Measurements from ENCODE around the gene GPR132. TPM values are rescaled to one million over a fixed set of nuclear protein-coding genes. Genes with fewer than 3 reads are reported as not detected.
A peak's percentile ranks its signal among the peaks of the same experiment; 100 is the strongest.
"Not testable (repeated sequence)": the region's sequence is repeated elsewhere in the genome, so short reads cannot be mapped to it uniquely, and the experiment has no call there.

The GPR132 gene
- total and polyA plus RNA-seq, 5 donors from 2014 or later: 8.8 to 94.5 (median 17.1) TPM

GRCh38 chr14:105030194-105030593, 35.0 kb downstream of the GPR132 start:
- no peaks in the 10 kb centered on the region for H3K36me3 ChIP-seq (ENCODE audit: control insufficient read depth, insufficient read depth, low read length)
- DNase-seq (no peak), ATAC-seq (ENCODE audit: low read depth in 2 of 2) (no peak)
- no peaks in the 10 kb centered on the region for H3K9me3 ChIP-seq (ENCODE audit: control insufficient read depth in 2 of 2, low read length in 2 of 2)
- H3K27me3 ChIP-seq (ENCODE audit: control insufficient read depth, insufficient read depth, low read length): no peaks in the 10 kb centered on the region
- H3K4me1 Mint-ChIP-seq: peaks cover 12 to 47% (median 27%) of the 10 kb centered on the region in 4 donors
- peak overlapping the region in 2 of 4 donors; percentile 15 to 52 for H3K4me3 Mint-ChIP-seq
- peaks cover 6% of the 10 kb centered on the region for H3K36me3 Mint-ChIP-seq
- peaks cover 0 to 6% (median 0%) of the 10 kb centered on the region in 7 donors for H3K9me3 Mint-ChIP-seq
- H3K27me3 Mint-ChIP-seq: no peaks in the 10 kb centered on the region
- H3K4me1 ChIP-seq (ENCODE audit: control insufficient read depth, insufficient read depth, low read length, poor library complexity, severe bottlenecking): peaks cover 19% of the 10 kb centered on the region
- no peak overlapping the region for H3K27ac Mint-ChIP-seq
- H3K27ac ChIP-seq (ENCODE audit: insufficient read depth, low read length, poor library complexity, severe bottlenecking): no peak overlapping the region
- no peak overlapping the region for H3K4me3 ChIP-seq (ENCODE audit: low read depth, low read length)

GRCh38 chr14:105029402-105029801, 35.8 kb downstream of the GPR132 start:
- Histone ChIP-seq H3K9me3 (ENCODE audit: control insufficient read depth in 2 of 2, low read length in 2 of 2) (no peaks in the 10 kb centered on the region), H3K36me3 (ENCODE audit: control insufficient read depth, insufficient read depth, low read length) (no peaks in the 10 kb centered on the region), H3K4me1 (ENCODE audit: control insufficient read depth, insufficient read depth, low read length, poor library complexity, severe bottlenecking) (peaks cover 24% of the 10 kb centered on the region), H3K27ac (ENCODE audit: insufficient read depth, low read length, poor library complexity, severe bottlenecking) (no peak overlapping the region), H3K27me3 (ENCODE audit: control insufficient read depth, insufficient read depth, low read length) (no peaks in the 10 kb centered on the region), H3K4me3 (ENCODE audit: low read depth, low read length) (no peak overlapping the region)
- no peak overlapping the region for H3K27ac Mint-ChIP-seq
- ATAC-seq (ENCODE audit: low read depth in 2 of 2) (no peak), DNase-seq (no peak)
- no peak overlapping the region for H3K4me3 Mint-ChIP-seq
- H3K27me3 Mint-ChIP-seq: no peaks in the 10 kb centered on the region
- peaks cover 12 to 51% (median 27%) of the 10 kb centered on the region in 4 donors for H3K4me1 Mint-ChIP-seq
- peaks cover 6% of the 10 kb centered on the region for H3K36me3 Mint-ChIP-seq
- peaks cover 0 to 4% (median 0%) of the 10 kb centered on the region in 7 donors for H3K9me3 Mint-ChIP-seq

- Mint-ChIP-seq H3K4me3 (peak overlapping the region in 2 of 4 donors; percentile 31 to 51), H3K4me1 (peaks cover 15 to 44% (median 27%) of the 10 kb centered on the region in 4 donors), H3K9me3 (peaks cover 0 to 3% (median 0%) of the 10 kb centered on the region in 7 donors), H3K27me3 (no peaks in the 10 kb centered on the region), H3K36me3 (peaks cover 6% of the 10 kb centered on the region), H3K27ac (no peak overlapping the region)
- ATAC-seq (ENCODE audit: low read depth in 2 of 2) (no peak), DNase-seq (no peak)
- Histone ChIP-seq H3K9me3 (ENCODE audit: control insufficient read depth in 2 of 2, low read length in 2 of 2) (no peaks in the 10 kb centered on the region), H3K27me3 (ENCODE audit: control insufficient read depth, insufficient read depth, low read length) (no peaks in the 10 kb centered on the region), H3K4me1 (ENCODE audit: control insufficient read depth, insufficient read depth, low read length, poor library complexity, severe bottlenecking) (peaks cover 22% of the 10 kb centered on the region), H3K4me3 (ENCODE audit: low read depth, low read length) (no peak overlapping the region), H3K36me3 (ENCODE audit: control insufficient read depth, insufficient read depth, low read length) (no peaks in the 10 kb centered on the region), H3K27ac (ENCODE audit: insufficient read depth, low read length, poor library complexity, severe bottlenecking) (no peak overlapping the region)
These were observed 36.8 kb downstream of the GPR132 start for GRCh38 chr14:105028251-105028927.

- not testable (repeated sequence) for H3K4me3 ChIP-seq (ENCODE audit: low read depth, low read length); ATAC-seq (ENCODE audit: low read depth in 2 of 2); H3K36me3 Mint-ChIP-seq; H3K27ac ChIP-seq (ENCODE audit: insufficient read depth, low read length, poor library complexity, severe bottlenecking); H3K27me3 Mint-ChIP-seq; H3K27me3 ChIP-seq (ENCODE audit: control insufficient read depth, insufficient read depth, low read length); H3K9me3 ChIP-seq (ENCODE audit: control insufficient read depth in 2 of 2, low read length in 2 of 2); DNase-seq; H3K36me3 ChIP-seq (ENCODE audit: control insufficient read depth, insufficient read depth, low read length); H3K9me3 Mint-ChIP-seq; H3K27ac Mint-ChIP-seq
- peaks cover 19% of the 10 kb centered on the region for H3K4me1 ChIP-seq (ENCODE audit: control insufficient read depth, insufficient read depth, low read length, poor library complexity, severe bottlenecking)
- peak overlapping the region in 1 of 4 donors; percentile 31 for H3K4me3 Mint-ChIP-seq
- peaks cover 11 to 44% (median 28%) of the 10 kb centered on the region in 4 donors for H3K4me1 Mint-ChIP-seq
These were observed 37.5 kb downstream of the GPR132 start for GRCh38 chr14:105027718-105028117.

GRCh38 chr14:105026802-105027563, 38.2 kb downstream of the GPR132 start:
- Mint-ChIP-seq H3K36me3 (peaks cover 6% of the 10 kb centered on the region), H3K4me3 (peak overlapping the region in 2 of 4 donors; percentile 31 to 71), H3K9me3 (peaks cover 0 to 3% (median 0%) of the 10 kb centered on the region in 7 donors), H3K4me1 (peaks cover 11 to 42% (median 29%) of the 10 kb centered on the region in 4 donors), H3K27me3 (no peaks in the 10 kb centered on the region), H3K27ac (peak overlapping the region in 2 of 3 donors; percentile 46 to 52)
- H3K36me3 ChIP-seq (ENCODE audit: control insufficient read depth, insufficient read depth, low read length): no peaks in the 10 kb centered on the region
- peaks cover 19% of the 10 kb centered on the region for H3K4me1 ChIP-seq (ENCODE audit: control insufficient read depth, insufficient read depth, low read length, poor library complexity, severe bottlenecking)
- H3K27me3 ChIP-seq (ENCODE audit: control insufficient read depth, insufficient read depth, low read length): no peaks in the 10 kb centered on the region
- ATAC-seq (ENCODE audit: low read depth in 2 of 2): no peak
- H3K4me3 ChIP-seq (ENCODE audit: low read depth, low read length): no peak overlapping the region
- no peak for DNase-seq
- peak overlapping the region; percentile 47 for H3K27ac ChIP-seq (ENCODE audit: insufficient read depth, low read length, poor library complexity, severe bottlenecking)
- no peaks in the 10 kb centered on the region for H3K9me3 ChIP-seq (ENCODE audit: control insufficient read depth in 2 of 2, low read length in 2 of 2)

GRCh38 chr14:105026033-105026785, 39.0 kb downstream of the GPR132 start:
- Mint-ChIP-seq H3K4me3 (peak overlapping the region; percentile 2 to 86 (median 42)), H3K36me3 (peaks cover 6% of the 10 kb centered on the region), H3K9me3 (peaks cover 0 to 3% (median 0%) of the 10 kb centered on the region in 7 donors), H3K27me3 (peaks cover 6% of the 10 kb centered on the region), H3K27ac (peak overlapping the region in 1 of 3 donors; percentile 72), H3K4me1 (peaks cover 16 to 50% (median 36%) of the 10 kb centered on the region in 4 donors)
- Histone ChIP-seq H3K4me1 (ENCODE audit: control insufficient read depth, insufficient read depth, low read length, poor library complexity, severe bottlenecking) (peaks cover 25% of the 10 kb centered on the region), H3K36me3 (ENCODE audit: control insufficient read depth, insufficient read depth, low read length) (no peaks in the 10 kb centered on the region), H3K27me3 (ENCODE audit: control insufficient read depth, insufficient read depth, low read length) (no peaks in the 10 kb centered on the region), H3K27ac (ENCODE audit: insufficient read depth, low read length, poor library complexity, severe bottlenecking) (peak overlapping the region; percentile 47), H3K4me3 (ENCODE audit: low read depth, low read length) (peak overlapping the region; percentile 66), H3K9me3 (ENCODE audit: control insufficient read depth in 2 of 2, low read length in 2 of 2) (no peaks in the 10 kb centered on the region)
- DNase-seq: peak in 1 of 3 donors; percentile 67
- peak in 1 of 2 donors; percentile 20 for ATAC-seq (ENCODE audit: low read depth in 2 of 2)

- no peak for DNase-seq
- peaks cover 25% of the 10 kb centered on the region for H3K4me1 ChIP-seq (ENCODE audit: control insufficient read depth, insufficient read depth, low read length, poor library complexity, severe bottlenecking)
- Mint-ChIP-seq H3K27me3 (peaks cover 6% of the 10 kb centered on the region), H3K4me3 (peak overlapping the region in 2 of 4 donors; percentile 36 to 86), H3K27ac (no peak overlapping the region), H3K4me1 (peaks cover 16 to 48% (median 34%) of the 10 kb centered on the region in 4 donors), H3K36me3 (peaks cover 6% of the 10 kb centered on the region), H3K9me3 (peaks cover 0 to 3% (median 0%) of the 10 kb centered on the region in 7 donors)
- H3K36me3 ChIP-seq (ENCODE audit: control insufficient read depth, insufficient read depth, low read length): no peaks in the 10 kb centered on the region
- ATAC-seq (ENCODE audit: low read depth in 2 of 2): no peak
- H3K27me3 ChIP-seq (ENCODE audit: control insufficient read depth, insufficient read depth, low read length): no peaks in the 10 kb centered on the region
- peak overlapping the region; percentile 66 for H3K4me3 ChIP-seq (ENCODE audit: low read depth, low read length)
- no peaks in the 10 kb centered on the region for H3K9me3 ChIP-seq (ENCODE audit: control insufficient read depth in 2 of 2, low read length in 2 of 2)
- H3K27ac ChIP-seq (ENCODE audit: insufficient read depth, low read length, poor library complexity, severe bottlenecking): no peak overlapping the region
These were observed 39.8 kb downstream of the GPR132 start for GRCh38 chr14:105025429-105025828.
